Body of pancreas (tissue), 4 donors: ENCODE measurements around the gene SLC2A5. TPM values are rescaled to one million over a fixed set of nuclear protein-coding genes. Genes with fewer than 3 reads are reported as not detected.

Source experiments
- ATAC-seq: fragments of 150-250 bp; one replicate; pipeline ENCODE4 v1.9.1; 2016
- DNase-seq, 4 donors: peaks; one replicate each; pipeline ENCODE4 v3.0.0-alpha.2; 2019
- H3K27ac ChIP-seq, 4 donors: fragments of 200-600 bp; sonication (generic); 1 replicate in 3 of 4; 2 replicates in 1 of 4; pipeline versions ENCODE4 v1.5.1 to v1.6.1; 2016 to 2019; ENCODE audit warnings: mild to moderate bottlenecking in 1 of 4, mixed read lengths in 1 of 4, moderate library complexity in 1 of 4
- H3K27me3 ChIP-seq, 2 donors: fragments of 200-600 bp; sonication (generic); one replicate each; pipeline ENCODE4 v1.6.0; 2016; ENCODE audit warnings: mild to moderate bottlenecking in 1 of 2
- H3K36me3 ChIP-seq, 2 donors: fragments of 200-600 bp; sonication (generic); replicated peaks in 1 of 2; 2 replicates each; pipeline ENCODE4 v1.5.1; 2016; ENCODE audit warnings: low read depth in 2 of 2; ENCODE audit not compliant: insufficient read depth in 1 of 2
- H3K4me1 ChIP-seq: fragments of 200-600 bp; sonication (generic); one replicate; pipeline ENCODE4 v1.6.0; 2016
- H3K4me3 ChIP-seq, 2 donors: fragments of 200-600 bp; sonication (generic); 1 replicate in 1 of 2; 2 replicates in 1 of 2; pipeline ENCODE4 v1.5.1; 2016 to 2019
- H3K9me3 ChIP-seq, 3 donors: fragments of 200-600 bp; sonication (generic); 1 replicate in 2 of 3; 2 replicates in 1 of 3; pipeline ENCODE4 v1.5.1; 2016
- POLR2A ChIP-seq, 3 donors: fragments of 450-650 bp; IDR thresholded peaks; one replicate each; pipeline ENCODE4 v1.6.1; 2016; ENCODE audit warnings: antibody characterized with exemption in 3 of 3, mild to moderate bottlenecking in 2 of 3
- WGBS, 2 donors: methylation state at CpG; one replicate each; pipeline ENCODE4 v1.1.5; 2017; 5-methylcytosine and 5-hydroxymethylcytosine counted together
- intact Hi-C: fragments of 100-400 bp; cut with DNase I; formaldehyde crosslinking; loops from one replicate; pipeline ENCODE4 v1.15.1; 2023
- total RNA-seq, 2 donors: library from RNA; depleted of rRNA; stranded (reverse); fragments of >200 nt; gene quantifications; one replicate each; pipeline ENCODE4 v1.1.0, GENCODE V29; 2016
- TF ChIP-seq, protein P1 (sequence below), 7 experiments: fragments of 450-650 bp in 4 of 7; fragments of 200-600 bp in 3 of 7; sonication (generic) in 3 of 7; IDR thresholded peaks; one replicate each; pipeline ENCODE4 v1.5.1; 2016 to 2019; ENCODE audit warnings: antibody characterized with exemption in 7 of 7

SLC2A5 gene
- total RNA-seq, 2 donors from 2014 or later, result under 0.01 to 0.26 TPM

DNA sequence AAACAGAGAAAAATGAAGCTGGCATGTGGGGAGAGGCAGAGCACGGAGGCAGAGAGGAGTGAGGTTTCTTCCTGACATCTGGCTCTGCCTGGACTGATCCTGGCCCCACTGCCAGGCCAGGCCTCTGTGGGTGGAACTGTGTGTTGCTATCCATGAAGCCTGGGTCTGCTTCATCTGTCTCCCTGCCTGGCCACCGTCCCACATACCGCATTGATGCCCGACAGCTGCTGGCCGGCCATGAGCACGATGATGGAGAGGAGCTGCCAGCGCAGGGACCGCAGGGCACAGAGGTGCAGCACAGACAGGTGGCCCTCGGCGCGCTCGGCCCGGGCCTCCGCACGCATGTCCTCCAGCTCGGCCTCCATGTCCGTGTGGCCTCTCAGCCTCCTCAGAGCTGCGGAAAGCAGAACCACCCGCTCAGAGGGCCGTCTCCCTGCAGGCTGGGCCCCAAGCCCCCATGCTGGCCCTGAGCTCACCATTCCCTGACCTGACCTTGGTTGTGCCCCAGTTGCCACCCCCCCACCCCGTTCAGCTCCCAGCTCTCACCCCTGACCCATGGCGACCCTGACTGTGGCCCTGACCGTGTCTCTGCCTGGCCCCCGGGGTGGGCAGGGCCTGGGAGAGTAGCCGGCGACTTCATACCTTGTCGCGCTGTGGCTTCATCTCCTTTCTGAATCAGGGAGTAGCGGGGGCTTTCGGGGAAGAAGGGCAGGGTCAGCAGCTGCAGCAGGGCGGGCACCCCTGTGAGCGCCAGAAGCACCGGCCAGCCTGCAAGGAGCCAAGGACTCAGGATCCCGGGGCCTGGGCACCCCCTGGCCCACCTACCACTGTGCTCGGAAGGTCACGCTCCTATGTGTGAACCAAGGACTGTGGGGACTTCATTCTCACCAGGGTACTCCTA is 54.7 kb downstream of the SLC2A5 start:
- intact Hi-C loops, result no loop called here
- H3K27ac ChIP-seq, result no peak overlapping the region
- TF ChIP-seq POLR2A (IDR thresholded peaks at IDR 0.05), result no peak
- TF ChIP-seq, protein P1, sequence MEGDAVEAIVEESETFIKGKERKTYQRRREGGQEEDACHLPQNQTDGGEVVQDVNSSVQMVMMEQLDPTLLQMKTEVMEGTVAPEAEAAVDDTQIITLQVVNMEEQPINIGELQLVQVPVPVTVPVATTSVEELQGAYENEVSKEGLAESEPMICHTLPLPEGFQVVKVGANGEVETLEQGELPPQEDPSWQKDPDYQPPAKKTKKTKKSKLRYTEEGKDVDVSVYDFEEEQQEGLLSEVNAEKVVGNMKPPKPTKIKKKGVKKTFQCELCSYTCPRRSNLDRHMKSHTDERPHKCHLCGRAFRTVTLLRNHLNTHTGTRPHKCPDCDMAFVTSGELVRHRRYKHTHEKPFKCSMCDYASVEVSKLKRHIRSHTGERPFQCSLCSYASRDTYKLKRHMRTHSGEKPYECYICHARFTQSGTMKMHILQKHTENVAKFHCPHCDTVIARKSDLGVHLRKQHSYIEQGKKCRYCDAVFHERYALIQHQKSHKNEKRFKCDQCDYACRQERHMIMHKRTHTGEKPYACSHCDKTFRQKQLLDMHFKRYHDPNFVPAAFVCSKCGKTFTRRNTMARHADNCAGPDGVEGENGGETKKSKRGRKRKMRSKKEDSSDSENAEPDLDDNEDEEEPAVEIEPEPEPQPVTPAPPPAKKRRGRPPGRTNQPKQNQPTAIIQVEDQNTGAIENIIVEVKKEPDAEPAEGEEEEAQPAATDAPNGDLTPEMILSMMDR (IDR thresholded peaks at IDR 0.05), result no peak
- no peaks in the 10 kb centered on the region for H3K27me3 ChIP-seq
- WGBS, 2 donors, result 84 to 86% methylated on average over 18 to 34 of the region's 36 CpGs
- H3K4me3 ChIP-seq, result no peak overlapping the region
- H3K9me3 ChIP-seq, result no peaks in the 10 kb centered on the region
- DNase-seq (no peak), ATAC-seq (no peak)
- no peaks in the 10 kb centered on the region for H3K36me3 ChIP-seq
- H3K4me1 ChIP-seq, result no peaks in the 10 kb centered on the region

DNA sequence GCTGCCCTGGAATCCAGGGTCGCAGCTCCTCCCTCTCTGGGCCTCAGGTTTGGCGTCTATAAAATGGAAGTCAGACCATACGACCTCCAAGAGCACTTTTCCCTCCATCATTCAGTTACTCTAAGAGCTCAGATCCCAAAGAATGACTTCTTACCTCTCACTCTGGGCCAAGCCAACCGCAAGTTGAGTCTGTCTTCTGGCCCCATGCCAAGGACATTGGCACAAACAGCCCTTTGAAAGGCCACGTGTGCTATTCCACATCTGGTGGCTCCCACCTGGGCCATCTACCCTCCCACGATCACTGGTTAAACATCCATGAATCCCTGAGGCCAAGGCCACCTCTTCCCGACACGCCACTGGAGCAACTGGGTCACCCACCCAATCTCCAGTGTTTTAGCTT is 55.6 kb downstream of the SLC2A5 start:
- ATAC-seq, result no peak
- intact Hi-C loops, result no loop called here

DNA sequence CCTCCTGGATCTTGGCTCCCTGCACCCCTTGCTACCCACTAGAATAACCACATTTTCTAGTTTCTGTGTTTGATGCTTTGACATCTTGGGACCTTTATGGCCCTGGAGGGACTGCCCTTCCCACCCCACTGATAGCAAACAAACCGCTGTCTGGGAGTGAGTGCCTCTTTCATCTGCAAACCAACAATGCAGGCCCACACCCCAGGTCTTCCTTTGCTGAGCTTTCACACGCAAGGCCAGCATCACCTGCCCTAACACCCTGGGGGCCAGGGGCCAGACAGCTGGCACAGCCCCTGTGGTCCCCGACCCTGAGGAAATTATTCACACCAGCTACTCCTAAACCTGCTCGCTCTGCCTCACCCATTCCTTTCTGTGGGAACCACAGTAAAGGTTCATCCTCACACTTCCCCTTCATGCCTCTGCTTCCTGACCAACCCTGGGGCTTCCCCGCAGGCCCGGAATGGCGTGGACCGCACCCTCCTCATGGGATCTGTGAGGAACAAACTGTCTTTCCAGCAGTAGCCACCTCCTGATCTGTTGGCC is 58.6 kb downstream of the SLC2A5 start:
- intact Hi-C loops, result no loop called here
- no peaks in the 10 kb centered on the region for H3K27me3 ChIP-seq
- TF ChIP-seq POLR2A (IDR thresholded peaks at IDR 0.05), result no peak
- TF ChIP-seq, protein P1 (IDR thresholded peaks at IDR 0.05), result no peak
- DNase-seq (peak in 2 of 4 donors; percentile 12 to 43), ATAC-seq (no peak)
- H3K4me1 ChIP-seq, result no peaks in the 10 kb centered on the region
- WGBS, 2 donors, result 62 to 83% methylated on average over 8 of the region's 8 CpGs
- no peak overlapping the region for H3K27ac ChIP-seq
- H3K9me3 ChIP-seq, result no peaks in the 10 kb centered on the region
- H3K36me3 ChIP-seq, result no peaks in the 10 kb centered on the region
- no peak overlapping the region for H3K4me3 ChIP-seq

More for the DNA sequence above, 55.6 kb downstream of the SLC2A5 start:
- WGBS, 2 donors, result 51 to 63% methylated on average over 8 of the region's 8 CpGs
- DNase-seq, result peak in 2 of 4 donors; percentile 13 to 38
- H3K4me3 ChIP-seq, result no peak overlapping the region
- H3K36me3 ChIP-seq, result no peaks in the 10 kb centered on the region
- H3K4me1 ChIP-seq, result no peaks in the 10 kb centered on the region
- H3K27ac ChIP-seq, result no peak overlapping the region
- no peaks in the 10 kb centered on the region for H3K27me3 ChIP-seq
- H3K9me3 ChIP-seq, result no peaks in the 10 kb centered on the region
- TF ChIP-seq POLR2A (IDR thresholded peaks at IDR 0.05), result no peak
- TF ChIP-seq, protein P1 (IDR thresholded peaks at IDR 0.05), result no peak

DNA sequence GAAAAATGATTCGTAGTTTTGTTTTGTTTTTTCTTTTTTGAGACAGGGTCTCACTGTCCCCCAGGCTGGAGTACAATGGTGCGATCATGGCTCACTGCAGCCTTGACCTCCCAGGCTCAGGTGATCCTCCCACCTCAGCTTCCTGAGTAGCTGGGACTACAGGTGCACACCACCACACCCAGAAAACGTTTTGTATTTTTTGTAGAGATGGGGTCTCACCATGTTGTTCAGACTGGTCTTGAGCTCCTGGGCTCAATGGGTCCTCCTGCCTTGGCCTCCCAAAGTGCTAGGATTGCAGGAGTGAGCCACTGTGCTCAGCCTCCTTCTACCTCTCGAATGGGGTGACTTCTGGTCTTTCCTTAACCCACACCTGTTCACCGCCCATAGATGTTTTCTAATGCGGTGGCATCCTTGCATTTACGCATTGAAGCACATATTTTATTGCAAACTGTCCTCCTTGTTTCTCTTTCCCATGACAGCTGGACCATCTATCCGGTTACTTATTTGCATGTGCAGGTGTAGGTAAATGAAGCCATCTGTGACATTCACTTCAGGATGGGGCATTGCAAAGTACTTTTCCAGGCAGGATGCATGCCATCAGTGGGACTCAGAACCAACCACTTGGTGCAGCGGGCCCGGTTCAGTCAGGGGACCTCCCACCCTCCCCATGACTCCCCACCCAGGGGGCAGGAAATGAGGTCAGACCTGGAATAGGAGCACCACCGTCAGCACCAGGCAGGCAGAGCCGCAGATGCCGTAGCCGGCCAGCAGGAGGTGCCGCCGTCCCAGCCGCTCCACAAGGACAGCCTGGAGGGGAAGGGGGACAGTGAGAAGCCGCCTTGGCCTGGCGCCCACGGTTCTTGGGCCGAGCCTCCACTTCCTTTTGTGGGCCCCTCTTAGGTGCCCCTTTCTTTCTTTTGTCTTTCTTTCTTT is 59.7 kb downstream of the SLC2A5 start:
- Histone ChIP-seq H3K36me3 (no peaks in the 10 kb centered on the region), H3K27ac (no peak overlapping the region), H3K27me3 (no peaks in the 10 kb centered on the region), H3K4me1 (no peaks in the 10 kb centered on the region), H3K9me3 (no peaks in the 10 kb centered on the region), H3K4me3 (no peak overlapping the region)
- DNase-seq, result peak in 1 of 4 donors; percentile 21
- ATAC-seq, result no peak
- WGBS, 2 donors, result 58 to 69% methylated on average over 21 of the region's 21 CpGs
- intact Hi-C loops, result no loop called here
- TF ChIP-seq POLR2A (IDR thresholded peaks at IDR 0.05), result no peak
- TF ChIP-seq, protein P1 (IDR thresholded peaks at IDR 0.05), result peak in 4 of 7 experiments; percentile 9 to 23 (median 17)
